Purkinje cell (primary cell): ENCODE measurements around the gene PPP1CB. TPM values are rescaled to one million over a fixed set of nuclear protein-coding genes. Genes with fewer than 3 reads are reported as not detected.

ENCODE experiments used
- polyA plus RNA-seq: library from polyadenylated mRNA; unstranded; fragments of >200 nt; fragmentation: Nextera tagmentation; gene quantifications from 2 replicates; pipeline ENCODE4 v1.2.1, GENCODE V29; 2014

PPP1CB gene
- polyA plus RNA-seq: 325 and 435 TPM in 2 replicates

DNA sequence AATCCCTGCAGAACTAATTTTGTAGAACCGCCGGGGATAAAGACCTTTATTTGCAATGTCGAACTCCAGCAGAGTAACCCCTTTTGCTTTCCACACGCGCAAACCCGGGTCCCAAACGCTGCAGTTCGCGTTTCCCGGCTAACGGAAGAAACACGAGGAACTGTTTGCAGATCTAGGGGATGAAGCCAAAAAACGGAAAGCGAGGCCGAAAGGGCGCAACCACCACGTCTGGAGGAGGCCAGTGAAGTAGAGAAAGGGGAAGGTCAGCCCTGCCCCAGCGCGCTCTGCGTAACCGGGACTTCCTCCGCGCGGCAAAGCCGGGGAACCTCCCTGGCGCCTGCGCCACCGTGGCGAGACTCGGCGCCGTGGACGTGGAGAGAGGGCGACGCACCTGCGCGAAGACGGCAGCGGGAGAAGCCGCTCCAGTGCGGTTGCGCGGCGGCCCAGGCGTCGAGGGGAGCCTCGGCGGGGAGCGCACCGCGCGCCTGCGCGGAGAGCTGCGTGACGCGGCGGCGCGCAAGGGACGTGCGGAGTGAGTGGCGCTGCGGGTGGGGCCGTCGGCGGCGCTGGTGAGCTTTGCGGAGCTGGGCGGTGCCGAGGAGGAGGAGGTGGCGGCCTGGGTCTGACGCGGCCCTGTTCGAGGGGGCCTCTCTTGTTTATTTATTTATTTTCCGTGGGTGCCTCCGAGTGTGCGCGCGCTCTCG lies at the start of gene PPP1CB:
Gene PPP1CB (plus strand): TSS at position 579 of the 704 bp plus-strand sequence. CDS start 295 bp downstream, outside the sequence.

GRCh38 chr2:28810384-28811285 lies 59.0 kb downstream of the PPP1CB start, which contains the start of gene SPDYA:
Gene SPDYA, plus strand, starts transcription at chr2:28810834. Its CDS starts 5,181 bp downstream, at chr2:28816015.

Other genes starting within 250 kb of the PPP1CB start
- gene SPDYA, start 59.0 kb downstream of the PPP1CB start, polyA plus RNA-seq: 2.3 and 3.0 TPM in 2 replicates
- 24.3 and 33.8 TPM in 2 replicates for gene TRMT61B, start 118.5 kb downstream of the PPP1CB start, polyA plus RNA-seq
- gene WDR43, start 142.8 kb downstream of the PPP1CB start, polyA plus RNA-seq: 20.2 and 25.7 TPM in 2 replicates
- gene TOGARAM2, start 229.5 kb downstream of the PPP1CB start, polyA plus RNA-seq: 2.6 and 2.9 TPM in 2 replicates